Measurements from ENCODE around the gene VPS45.

The VPS45 gene

DNA sequence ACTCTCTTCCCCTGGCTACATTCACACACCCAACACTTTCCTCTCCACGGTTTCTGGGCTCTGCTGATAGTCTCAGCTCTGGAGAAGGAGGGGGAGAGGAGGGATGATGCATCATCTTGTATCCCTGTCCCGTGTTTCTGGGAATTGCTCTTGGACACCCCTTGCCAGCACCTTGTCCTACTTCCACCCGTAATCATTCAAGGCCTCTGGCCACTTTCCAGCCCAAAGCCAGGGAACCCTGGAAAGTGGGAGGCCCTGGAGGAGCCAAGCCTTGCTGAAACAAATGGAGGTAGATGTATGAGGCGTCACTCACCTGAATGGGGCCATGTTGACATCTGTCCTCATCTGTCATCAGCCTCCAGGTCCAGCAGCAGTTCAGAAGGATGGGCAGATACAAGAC, 86.6 kb downstream of the VPS45 start:
- no peak overlapping the region for H3K4me3 ChIP-seq (ENCODE audit: control insufficient read depth, low read depth, low read length)
- TF ChIP-seq, protein P1, sequence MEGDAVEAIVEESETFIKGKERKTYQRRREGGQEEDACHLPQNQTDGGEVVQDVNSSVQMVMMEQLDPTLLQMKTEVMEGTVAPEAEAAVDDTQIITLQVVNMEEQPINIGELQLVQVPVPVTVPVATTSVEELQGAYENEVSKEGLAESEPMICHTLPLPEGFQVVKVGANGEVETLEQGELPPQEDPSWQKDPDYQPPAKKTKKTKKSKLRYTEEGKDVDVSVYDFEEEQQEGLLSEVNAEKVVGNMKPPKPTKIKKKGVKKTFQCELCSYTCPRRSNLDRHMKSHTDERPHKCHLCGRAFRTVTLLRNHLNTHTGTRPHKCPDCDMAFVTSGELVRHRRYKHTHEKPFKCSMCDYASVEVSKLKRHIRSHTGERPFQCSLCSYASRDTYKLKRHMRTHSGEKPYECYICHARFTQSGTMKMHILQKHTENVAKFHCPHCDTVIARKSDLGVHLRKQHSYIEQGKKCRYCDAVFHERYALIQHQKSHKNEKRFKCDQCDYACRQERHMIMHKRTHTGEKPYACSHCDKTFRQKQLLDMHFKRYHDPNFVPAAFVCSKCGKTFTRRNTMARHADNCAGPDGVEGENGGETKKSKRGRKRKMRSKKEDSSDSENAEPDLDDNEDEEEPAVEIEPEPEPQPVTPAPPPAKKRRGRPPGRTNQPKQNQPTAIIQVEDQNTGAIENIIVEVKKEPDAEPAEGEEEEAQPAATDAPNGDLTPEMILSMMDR (conservative IDR thresholded peaks at IDR 0.05; ENCODE audit: control insufficient read depth, insufficient read depth, low read depth, low read length), result no peak
- DNase-seq (ENCODE audit: low read depth), result peak; percentile 61

GRCh38 chr1:150155413-150156071, 88.0 kb downstream of the VPS45 start:
- no peak for DNase-seq (ENCODE audit: low read depth)
- TF ChIP-seq, protein P1 (conservative IDR thresholded peaks at IDR 0.05; ENCODE audit: control insufficient read depth, insufficient read depth, low read depth, low read length), result no peak
- no peak overlapping the region for H3K4me3 ChIP-seq (ENCODE audit: control insufficient read depth, low read depth, low read length)

GRCh38 chr1:150156868-150157603, 89.5 kb downstream of the VPS45 start:
- DNase-seq (ENCODE audit: low read depth), result peak; percentile 48
- H3K4me3 ChIP-seq (ENCODE audit: control insufficient read depth, low read depth, low read length), result no peak overlapping the region
- TF ChIP-seq, protein P1 (conservative IDR thresholded peaks at IDR 0.05; ENCODE audit: control insufficient read depth, insufficient read depth, low read depth, low read length), result no peak

- TF ChIP-seq, protein P1 (conservative IDR thresholded peaks at IDR 0.05; ENCODE audit: control insufficient read depth, insufficient read depth, low read depth, low read length), result no peak
Measured at GRCh38 chr1:150159550-150159949, 92.0 kb downstream of the VPS45 start.

DNA sequence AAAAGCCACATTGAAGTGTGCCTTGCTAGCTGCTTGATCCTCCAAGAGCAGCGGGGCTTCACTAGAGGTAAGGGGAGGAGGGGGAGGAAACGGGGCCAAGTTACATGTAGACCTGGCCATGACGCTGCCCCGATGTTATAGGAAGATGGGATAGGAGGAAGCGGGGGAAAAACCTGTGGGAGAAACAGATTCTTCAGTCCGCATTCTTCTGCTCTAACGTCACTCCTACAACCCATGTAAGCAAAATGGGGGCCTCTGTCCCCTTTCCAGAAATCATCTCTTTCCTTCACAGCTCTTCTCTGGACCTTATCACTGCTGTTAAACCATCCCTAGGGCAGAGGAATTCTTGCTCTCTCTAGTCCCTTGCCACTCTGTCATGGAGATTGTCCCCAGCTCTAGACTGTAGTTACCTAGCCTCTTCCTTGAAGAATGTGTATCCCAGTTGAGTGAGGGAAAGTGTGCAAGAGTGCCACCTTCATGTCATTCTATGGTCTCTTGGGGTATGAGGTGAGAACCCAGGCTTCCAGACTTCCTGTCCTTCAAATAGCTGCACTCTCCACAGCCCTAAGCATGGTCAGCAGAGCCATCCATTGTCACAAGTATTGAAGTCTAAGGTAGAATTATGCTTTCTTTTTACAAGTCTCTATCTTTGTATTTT, 93.5 kb downstream of the VPS45 start:
- TF ChIP-seq, protein P1 (conservative IDR thresholded peaks at IDR 0.05; ENCODE audit: control insufficient read depth, insufficient read depth, low read depth, low read length), result no peak
- DNase-seq (ENCODE audit: low read depth), result no peak
- H3K4me3 ChIP-seq (ENCODE audit: control insufficient read depth, low read depth, low read length), result no peak overlapping the region

More at GRCh38 chr1:150159550-150159949, 92.0 kb downstream of the VPS45 start:
- DNase-seq (ENCODE audit: low read depth), result no peak
- no peak overlapping the region for H3K4me3 ChIP-seq (ENCODE audit: control insufficient read depth, low read depth, low read length)

GRCh38 chr1:150161747-150162581, 94.4 kb downstream of the VPS45 start:
- TF ChIP-seq, protein P1 (conservative IDR thresholded peaks at IDR 0.05; ENCODE audit: control insufficient read depth, insufficient read depth, low read depth, low read length), result no peak
- H3K4me3 ChIP-seq (ENCODE audit: control insufficient read depth, low read depth, low read length), result no peak overlapping the region
- DNase-seq (ENCODE audit: low read depth), result peak; percentile 34
